ENCODE results near the gene DPY19L3. TPM values are rescaled to one million over a fixed set of nuclear protein-coding genes. Genes with fewer than 3 reads are reported as not detected.

Gene DPY19L3, protein sequence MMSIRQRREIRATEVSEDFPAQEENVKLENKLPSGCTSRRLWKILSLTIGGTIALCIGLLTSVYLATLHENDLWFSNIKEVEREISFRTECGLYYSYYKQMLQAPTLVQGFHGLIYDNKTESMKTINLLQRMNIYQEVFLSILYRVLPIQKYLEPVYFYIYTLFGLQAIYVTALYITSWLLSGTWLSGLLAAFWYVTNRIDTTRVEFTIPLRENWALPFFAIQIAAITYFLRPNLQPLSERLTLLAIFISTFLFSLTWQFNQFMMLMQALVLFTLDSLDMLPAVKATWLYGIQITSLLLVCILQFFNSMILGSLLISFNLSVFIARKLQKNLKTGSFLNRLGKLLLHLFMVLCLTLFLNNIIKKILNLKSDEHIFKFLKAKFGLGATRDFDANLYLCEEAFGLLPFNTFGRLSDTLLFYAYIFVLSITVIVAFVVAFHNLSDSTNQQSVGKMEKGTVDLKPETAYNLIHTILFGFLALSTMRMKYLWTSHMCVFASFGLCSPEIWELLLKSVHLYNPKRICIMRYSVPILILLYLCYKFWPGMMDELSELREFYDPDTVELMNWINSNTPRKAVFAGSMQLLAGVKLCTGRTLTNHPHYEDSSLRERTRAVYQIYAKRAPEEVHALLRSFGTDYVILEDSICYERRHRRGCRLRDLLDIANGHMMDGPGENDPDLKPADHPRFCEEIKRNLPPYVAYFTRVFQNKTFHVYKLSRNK
- 10 to 100 TPM; 11.1 to 11.5 TPM for total RNA-seq

DNA sequence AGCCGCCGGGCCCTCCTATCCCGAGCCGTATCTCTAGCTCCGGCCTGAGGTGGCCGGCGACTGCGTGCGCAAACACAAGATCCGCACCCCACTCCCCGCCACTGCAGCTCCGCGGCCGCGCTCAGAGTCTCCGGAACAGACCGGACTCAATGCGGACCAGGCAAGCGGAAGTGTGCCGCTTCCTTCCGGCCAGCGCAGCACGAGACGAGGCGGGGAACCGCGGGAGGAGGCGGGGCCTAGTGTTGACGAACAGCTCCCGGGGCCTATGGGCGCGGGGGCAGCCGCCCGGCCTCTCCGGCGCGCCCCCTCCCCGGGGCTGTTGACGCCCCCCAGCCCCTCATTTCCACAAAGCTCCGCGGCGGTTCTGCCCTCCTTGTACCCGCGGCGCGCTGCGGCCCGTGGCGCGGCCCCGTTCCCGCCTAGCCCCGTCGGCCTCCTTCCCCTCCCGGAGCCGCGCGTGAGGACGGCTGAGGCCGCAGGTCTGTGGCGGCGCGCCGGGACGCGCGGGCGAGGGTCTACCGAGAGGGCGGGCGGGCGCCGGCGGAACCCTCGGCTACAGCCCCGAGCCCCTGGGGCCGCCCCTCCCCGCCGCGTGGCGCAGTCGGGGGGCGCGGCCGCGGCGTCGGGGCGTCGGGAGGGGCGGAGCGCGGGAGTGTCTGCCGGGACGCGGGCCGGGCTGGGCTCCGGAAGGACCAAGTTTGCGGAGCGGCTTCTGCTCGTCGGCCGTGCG lies at the start of gene DPY19L3:
TSS of gene DPY19L3 (plus strand) at position 340 of the 730 bp plus-strand sequence. CDS start 2,484 bp downstream, outside the sequence.
- Mint-ChIP-seq H3K36me3 (ENCODE audit: low read depth) (peaks cover 7% of the 10 kb centered on the region), H3K4me3 (peak within 1 kb of the TSS; percentile 88), H3K27ac (peak within 1 kb of the TSS; percentile 90), H3K4me1 (ENCODE audit: low read depth) (peaks cover 19% of the 10 kb centered on the region), H3K27me3 (ENCODE audit: low read depth) (no peaks in the 10 kb centered on the region), H3K9me3 (no peaks in the 10 kb centered on the region)
- DNase-seq: peak; percentile 93
- CTCF ChIA-PET: interaction anchor here (0.9 kb wide), 1 partner anchor 67 kb away, joined by 3 read pairs; no protein-coding TSS in a partner anchor
- intact Hi-C loops (cut with micrococcal nuclease): loop anchor here (1.0 to 10.0 kb wide), 5 partner anchors 60 to 1191 kb away; partner anchors contain the start of genes ANKRD27, FAAP24, PDCD5 and RGS9BP

DNA sequence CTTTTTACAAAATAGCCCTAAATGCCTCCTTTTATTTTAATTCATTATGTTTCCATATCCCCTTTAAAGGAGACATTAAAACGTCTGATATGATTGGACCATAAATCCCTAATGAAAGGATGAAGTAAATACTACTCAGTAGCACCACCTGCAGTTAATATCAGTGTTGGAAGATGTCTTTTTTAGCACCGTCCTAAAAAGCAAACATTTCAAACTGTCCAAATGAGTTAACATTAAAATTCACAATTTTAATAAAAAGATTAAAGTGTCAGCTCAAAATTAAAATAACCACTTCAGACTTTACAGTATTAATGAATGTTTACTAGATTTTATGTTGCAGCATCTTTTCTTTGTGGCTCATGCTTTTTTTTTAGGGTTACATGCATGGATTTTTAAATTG lies 47.9 kb upstream of the DPY19L3 start:
- Mint-ChIP-seq H3K27ac (no peak overlapping the region), H3K4me3 (no peak overlapping the region), H3K9me3 (no peaks in the 10 kb centered on the region), H3K4me1 (ENCODE audit: low read depth) (peaks cover 51% of the 10 kb centered on the region), H3K36me3 (ENCODE audit: low read depth) (peaks cover 55% of the 10 kb centered on the region), H3K27me3 (ENCODE audit: low read depth) (no peaks in the 10 kb centered on the region)
- CTCF ChIA-PET: interaction anchor here (0.6 to 1.7 kb wide), 3 partner anchors 8 to 136 kb away, joined by 3 to 7 read pairs (median 6); no protein-coding TSS in a partner anchor
- no peak for DNase-seq
- intact Hi-C loops (cut with micrococcal nuclease): no loop called here

DNA sequence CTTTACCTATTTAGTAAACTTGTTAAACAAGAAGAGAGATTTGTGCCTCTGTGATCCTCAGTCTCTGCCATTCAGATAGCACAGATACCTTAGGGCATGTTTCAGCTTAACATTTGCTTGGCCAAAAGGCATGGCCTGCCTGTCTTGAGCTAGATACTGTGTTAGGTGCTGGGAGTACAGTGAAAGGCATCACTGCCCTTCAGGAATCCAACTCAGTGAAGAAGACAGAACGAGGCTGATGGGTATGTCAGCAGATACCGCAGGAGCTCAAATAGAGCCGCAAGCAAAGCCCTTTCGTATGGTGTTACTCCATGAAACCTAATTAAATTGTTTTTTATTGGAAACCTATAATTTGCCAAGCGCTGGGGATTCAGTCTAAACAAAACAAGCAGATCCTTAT lies 47.2 kb upstream of the DPY19L3 start:
- CTCF ChIA-PET: interaction anchor here (1.7 kb wide), 1 partner anchor 12 kb away, joined by 7 read pairs; no protein-coding TSS in a partner anchor
- Mint-ChIP-seq H3K4me1 (ENCODE audit: low read depth) (peaks cover 55% of the 10 kb centered on the region), H3K27me3 (ENCODE audit: low read depth) (no peaks in the 10 kb centered on the region), H3K36me3 (ENCODE audit: low read depth) (peaks cover 51% of the 10 kb centered on the region), H3K27ac (no peak overlapping the region), H3K4me3 (no peak overlapping the region), H3K9me3 (no peaks in the 10 kb centered on the region)
- intact Hi-C loops (cut with micrococcal nuclease): no loop called here
- DNase-seq: no peak

DNA sequence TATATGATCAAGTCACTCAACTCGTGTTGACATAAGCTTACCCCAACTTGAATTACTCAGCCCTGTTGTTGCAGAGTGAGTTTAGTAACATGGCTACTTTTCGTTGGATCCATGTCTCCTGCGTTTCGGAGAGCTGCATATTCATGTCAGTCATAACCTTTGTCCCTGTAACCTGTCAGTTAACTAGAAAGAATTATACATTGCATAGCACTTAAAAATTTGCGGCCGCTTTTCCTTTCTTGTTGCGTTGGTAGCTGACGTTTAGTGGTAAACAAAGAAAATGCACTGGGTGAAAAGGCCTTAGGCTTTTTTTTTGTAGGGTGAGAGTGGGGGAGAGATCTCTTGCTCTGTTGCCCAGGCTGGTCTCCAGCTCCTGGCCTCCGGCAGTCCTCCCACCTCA lies 46.0 kb upstream of the DPY19L3 start:
- H3K36me3 Mint-ChIP-seq (ENCODE audit: low read depth): peaks cover 43% of the 10 kb centered on the region
- intact Hi-C loops (cut with micrococcal nuclease): no loop called here

DNA sequence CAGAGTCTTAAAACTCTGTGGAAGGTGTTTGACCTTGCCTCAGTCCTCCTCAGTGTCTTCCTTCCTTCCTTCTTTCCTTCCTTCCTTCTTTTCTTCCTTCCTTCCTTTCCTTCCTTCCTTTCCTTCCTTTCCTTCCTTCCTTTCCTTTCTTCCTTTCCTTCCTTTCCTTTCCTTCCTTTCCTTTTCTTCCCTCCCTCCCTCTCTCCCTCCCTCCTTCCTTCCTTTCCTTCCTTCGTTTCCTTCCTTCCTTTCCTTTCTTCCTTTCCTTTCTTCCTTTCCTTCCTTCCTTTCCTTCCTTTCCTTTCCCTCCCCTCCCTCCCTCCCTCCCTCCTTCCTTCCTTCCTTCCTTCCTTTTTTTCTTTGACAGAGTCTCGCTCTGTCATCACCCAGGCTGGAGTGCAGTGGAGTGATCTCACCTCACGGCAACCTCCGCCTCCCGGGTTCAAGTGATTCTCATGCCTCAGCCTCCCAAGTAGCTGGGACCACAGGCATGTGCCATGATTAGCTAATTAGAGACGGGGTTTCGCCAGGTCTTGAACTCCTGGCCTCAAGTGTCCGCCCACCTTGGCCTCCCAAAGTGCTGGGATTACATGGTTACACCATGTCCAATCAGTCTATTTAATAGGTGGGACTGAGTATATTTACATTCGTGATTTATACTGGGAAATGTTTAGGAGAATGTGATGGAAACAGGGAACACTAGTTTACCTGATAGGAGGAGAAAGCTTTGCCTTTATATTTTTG lies 43.8 kb upstream of the DPY19L3 start:
- H3K4me3 Mint-ChIP-seq: no peak overlapping the region
- peaks cover 45% of the 10 kb centered on the region for H3K36me3 Mint-ChIP-seq (ENCODE audit: low read depth)
- no peak for DNase-seq
- H3K27me3 Mint-ChIP-seq (ENCODE audit: low read depth): no peaks in the 10 kb centered on the region
- intact Hi-C loops (cut with micrococcal nuclease): no loop called here
- no peak overlapping the region for H3K27ac Mint-ChIP-seq
- peaks cover 47% of the 10 kb centered on the region for H3K4me1 Mint-ChIP-seq (ENCODE audit: low read depth)
- no peaks in the 10 kb centered on the region for H3K9me3 Mint-ChIP-seq
- CTCF ChIA-PET: no interaction called here

More for the DNA sequence above, 46.0 kb upstream of the DPY19L3 start:
- Mint-ChIP-seq H3K9me3 (no peaks in the 10 kb centered on the region), H3K4me1 (ENCODE audit: low read depth) (peaks cover 52% of the 10 kb centered on the region), H3K27ac (no peak overlapping the region), H3K27me3 (ENCODE audit: low read depth) (no peaks in the 10 kb centered on the region), H3K4me3 (no peak overlapping the region)
- CTCF ChIA-PET: interaction anchor here (1.0 kb wide), 1 partner anchor 314 kb away, joined by 3 read pairs; no protein-coding TSS in a partner anchor
- DNase-seq: no peak

DNA sequence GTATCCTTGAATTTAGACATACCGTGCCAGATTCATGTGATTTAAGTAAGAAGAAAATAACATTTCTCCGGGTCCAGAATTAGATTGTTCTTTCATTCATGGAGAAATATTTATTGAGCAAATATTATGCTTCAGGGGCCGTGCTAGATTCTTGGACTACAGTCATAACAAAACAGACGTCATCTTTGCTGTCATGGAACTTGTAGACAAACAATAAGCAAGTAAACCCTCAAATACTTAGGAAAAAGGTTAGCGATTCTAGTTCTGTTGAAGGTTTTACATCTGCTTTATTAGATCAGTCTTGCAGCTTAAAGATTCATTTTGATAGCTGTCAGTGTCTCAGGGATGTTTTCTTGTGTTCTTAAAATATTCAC lies 43.3 kb upstream of the DPY19L3 start:
- intact Hi-C loops (cut with micrococcal nuclease): no loop called here
- no peak overlapping the region for H3K4me3 Mint-ChIP-seq
- CTCF ChIA-PET: no interaction called here
- no peak overlapping the region for H3K27ac Mint-ChIP-seq
- H3K27me3 Mint-ChIP-seq (ENCODE audit: low read depth): no peaks in the 10 kb centered on the region
- DNase-seq: no peak
- H3K4me1 Mint-ChIP-seq (ENCODE audit: low read depth): peaks cover 50% of the 10 kb centered on the region
- H3K36me3 Mint-ChIP-seq (ENCODE audit: low read depth): peaks cover 46% of the 10 kb centered on the region
- H3K9me3 Mint-ChIP-seq: no peaks in the 10 kb centered on the region

DNA sequence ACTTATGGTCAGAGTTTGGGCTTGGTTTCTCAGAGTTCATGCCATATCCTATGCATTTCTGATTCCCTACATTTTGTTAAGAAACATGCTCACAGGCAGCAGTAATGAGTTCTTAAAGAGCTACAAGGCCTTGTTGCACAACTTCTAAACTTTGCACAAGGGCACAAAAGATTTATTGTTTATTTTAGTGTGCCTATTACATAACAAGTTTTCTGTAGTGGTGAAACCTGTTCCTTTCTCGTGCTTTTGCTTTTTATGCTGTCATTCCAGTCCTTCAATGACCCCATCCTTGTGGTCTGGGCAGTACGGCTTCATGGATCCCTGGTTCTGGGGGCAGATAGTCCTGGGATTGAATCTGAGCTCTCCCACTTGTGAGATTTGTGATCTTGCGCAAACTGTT lies 42.4 kb upstream of the DPY19L3 start:
- Mint-ChIP-seq H3K36me3 (ENCODE audit: low read depth) (peaks cover 47% of the 10 kb centered on the region), H3K27ac (no peak overlapping the region), H3K4me3 (no peak overlapping the region), H3K9me3 (no peaks in the 10 kb centered on the region), H3K27me3 (ENCODE audit: low read depth) (no peaks in the 10 kb centered on the region), H3K4me1 (ENCODE audit: low read depth) (peaks cover 55% of the 10 kb centered on the region)
- CTCF ChIA-PET: no interaction called here
- intact Hi-C loops (cut with micrococcal nuclease): no loop called here
- DNase-seq: no peak

DNA sequence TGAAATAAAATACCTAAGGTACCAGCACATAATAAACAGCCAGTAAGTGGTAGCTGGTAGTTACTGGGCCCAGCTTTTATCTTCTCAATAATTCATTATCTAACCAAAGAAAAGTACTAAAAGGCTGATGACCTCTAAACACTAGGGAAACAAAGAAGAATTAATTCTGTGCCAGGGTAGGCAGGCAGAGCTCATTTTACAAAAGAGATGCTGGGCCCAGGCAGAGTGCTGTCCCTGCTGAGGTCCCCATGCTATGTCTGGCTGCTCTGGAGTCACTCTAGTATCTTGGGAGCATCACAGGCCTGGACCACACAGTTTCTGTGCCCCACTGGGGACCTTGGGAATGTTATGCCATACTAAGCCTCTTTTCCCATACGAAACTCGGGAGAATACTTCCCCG lies 41.9 kb upstream of the DPY19L3 start:
- Mint-ChIP-seq H3K4me3 (no peak overlapping the region), H3K27me3 (ENCODE audit: low read depth) (no peaks in the 10 kb centered on the region), H3K4me1 (ENCODE audit: low read depth) (peaks cover 60% of the 10 kb centered on the region), H3K36me3 (ENCODE audit: low read depth) (peaks cover 47% of the 10 kb centered on the region), H3K9me3 (no peaks in the 10 kb centered on the region), H3K27ac (no peak overlapping the region)
- intact Hi-C loops (cut with micrococcal nuclease): no loop called here
- no peak for DNase-seq
- CTCF ChIA-PET: no interaction called here

DNA sequence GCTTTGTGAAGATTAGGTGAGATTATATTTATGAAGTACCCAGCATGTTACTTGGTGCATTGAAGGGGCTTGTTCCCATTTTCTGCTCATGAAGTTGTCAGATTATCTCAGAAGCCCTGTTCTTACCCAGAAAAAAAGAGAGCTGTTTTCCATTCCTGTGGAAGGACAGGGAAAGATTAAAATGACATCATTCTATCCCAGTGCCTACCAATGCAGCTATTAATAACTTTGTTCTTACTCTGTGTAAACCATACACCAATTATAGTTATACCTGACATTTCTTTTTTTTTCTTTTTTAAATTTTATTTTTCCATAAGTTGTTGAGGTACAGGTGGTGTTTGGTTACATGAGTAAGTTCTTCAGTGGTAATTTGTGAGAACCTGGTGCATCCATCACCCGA lies 41.5 kb upstream of the DPY19L3 start:
- H3K36me3 Mint-ChIP-seq (ENCODE audit: low read depth): peaks cover 47% of the 10 kb centered on the region
- intact Hi-C loops (cut with micrococcal nuclease): no loop called here

DNA sequence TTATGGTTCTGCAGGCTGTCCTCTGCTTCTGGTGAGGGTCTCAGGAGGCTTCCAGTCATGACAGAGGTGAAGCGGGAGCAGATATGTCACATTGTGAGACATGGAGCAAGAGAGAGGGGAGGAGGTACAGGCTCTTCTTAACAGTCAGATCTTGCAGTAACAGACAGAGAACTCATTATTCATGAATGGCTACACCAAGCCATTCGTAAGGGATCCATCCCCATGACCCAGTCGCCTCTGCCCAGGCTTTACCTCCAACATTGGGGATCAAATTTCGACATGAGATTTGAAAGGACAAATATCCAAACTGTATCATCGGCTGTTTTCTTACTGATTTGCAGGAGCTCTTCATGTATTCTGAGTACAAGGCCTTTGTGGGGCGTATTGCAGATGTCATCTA lies 38.5 kb upstream of the DPY19L3 start:
- intact Hi-C loops (cut with micrococcal nuclease): no loop called here
- no peaks in the 10 kb centered on the region for H3K27me3 Mint-ChIP-seq (ENCODE audit: low read depth)
- H3K9me3 Mint-ChIP-seq: no peaks in the 10 kb centered on the region
- no peak for DNase-seq
- H3K36me3 Mint-ChIP-seq (ENCODE audit: low read depth): peaks cover 50% of the 10 kb centered on the region
- CTCF ChIA-PET: interaction anchor here (1.2 to 2.1 kb wide), 2 partner anchors 11 to 27 kb away, joined by 4 to 7 read pairs; no protein-coding TSS in a partner anchor
- H3K4me1 Mint-ChIP-seq (ENCODE audit: low read depth): peaks cover 47% of the 10 kb centered on the region
- H3K27ac Mint-ChIP-seq: no peak overlapping the region
- no peak overlapping the region for H3K4me3 Mint-ChIP-seq

More for the DNA sequence above, 41.5 kb upstream of the DPY19L3 start:
- no peak overlapping the region for H3K4me3 Mint-ChIP-seq
- H3K9me3 Mint-ChIP-seq: no peaks in the 10 kb centered on the region
- DNase-seq: no peak
- no peak overlapping the region for H3K27ac Mint-ChIP-seq
- peaks cover 60% of the 10 kb centered on the region for H3K4me1 Mint-ChIP-seq (ENCODE audit: low read depth)
- CTCF ChIA-PET: no interaction called here
- H3K27me3 Mint-ChIP-seq (ENCODE audit: low read depth): no peaks in the 10 kb centered on the region

DNA sequence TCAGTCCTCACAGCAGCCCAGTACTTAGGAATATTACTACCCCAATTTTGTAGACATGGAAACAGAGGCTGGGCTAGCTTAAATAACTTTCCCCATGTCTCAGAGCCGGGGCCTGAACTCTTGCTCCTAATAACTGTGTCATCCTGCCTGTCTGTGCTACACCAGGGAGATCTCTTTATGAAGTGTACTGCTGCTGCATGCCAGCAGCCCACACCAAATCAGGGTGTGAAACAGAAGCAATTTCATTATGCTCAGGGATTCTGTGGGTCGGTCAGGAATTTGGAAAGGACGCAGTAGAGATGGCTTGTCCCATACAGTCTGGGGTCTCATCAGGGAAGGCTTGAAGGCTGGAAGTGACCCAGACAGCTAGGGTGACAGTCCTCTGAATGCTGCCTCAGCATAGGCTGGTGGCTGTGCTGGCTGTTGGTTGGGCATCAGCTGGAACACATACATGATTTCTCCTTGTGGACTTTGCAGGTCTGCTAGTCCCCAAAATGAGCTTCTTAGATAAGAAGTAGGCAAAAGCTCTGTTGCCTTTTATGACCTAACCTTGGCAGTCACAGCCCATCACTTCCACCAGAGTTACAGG lies 37.5 kb upstream of the DPY19L3 start:
- H3K4me3 Mint-ChIP-seq: no peak overlapping the region
- peaks cover 52% of the 10 kb centered on the region for H3K36me3 Mint-ChIP-seq (ENCODE audit: low read depth)
- DNase-seq: no peak
- no peaks in the 10 kb centered on the region for H3K9me3 Mint-ChIP-seq
- H3K27me3 Mint-ChIP-seq (ENCODE audit: low read depth): no peaks in the 10 kb centered on the region
- intact Hi-C loops (cut with micrococcal nuclease): no loop called here
- H3K4me1 Mint-ChIP-seq (ENCODE audit: low read depth): peaks cover 37% of the 10 kb centered on the region
- no peak overlapping the region for H3K27ac Mint-ChIP-seq
- CTCF ChIA-PET: interaction anchor here (1.2 kb wide), 1 partner anchor 28 kb away, joined by 4 read pairs; no protein-coding TSS in a partner anchor
